SK-N-SH (cell line): Measurements from ENCODE around the gene LSR. TPM values are rescaled to one million over a fixed set of nuclear protein-coding genes. Genes with fewer than 3 reads are reported as not detected.

Source experiments
- CTCF ChIA-PET: fragments of 300-600, 350-600 bp; formaldehyde crosslinking; extraction: SDS; loops from one replicate; lab custom pipeline; 2021; lab: Yijun Ruan, JAX
- POLR2A ChIA-PET: fragments of 350-600 bp; sonication (Branson Sonifier 250); formaldehyde crosslinking; extraction: SDS; loops from one replicate; lab custom pipeline; 2020; ENCODE audit warnings: antibody characterized with exemption, inconsistent platforms; lab: Yijun Ruan, JAX
- DNase-seq: peaks from one replicate; pipeline ENCODE4 v3.0.0; 2012
- H2AFZ ChIP-seq: fragments of 200-600 bp; sonication (generic); 2 replicates; pipeline ENCODE4 v1.8.1; 2016; ENCODE audit warnings: antibody characterized with exemption, mild to moderate bottlenecking, low read depth
- H3F3A ChIP-seq: fragments of 200-600 bp; sonication (generic); replicated peaks from 2 replicates; pipeline ENCODE3; 2016; ENCODE audit warnings: antibody characterized with exemption, mild to moderate bottlenecking; ENCODE audit not compliant: insufficient read depth
- H3K27ac ChIP-seq, 2 experiments: fragments of 200-500 bp in 1 of 2; fragments of 200-600 bp in 1 of 2; sonication (Bioruptor generic) in 1 of 2; sonication (generic), shearing (Covaris generic) in 1 of 2; 2 replicates each; pipeline versions ENCODE4 v1.5.1 to v1.6.1; 2014 to 2016; ENCODE audit warnings: low read depth in 2 of 2, inconsistent platforms in 1 of 2, low read length in 1 of 2, mild to moderate bottlenecking in 1 of 2, mixed read lengths in 1 of 2
- H3K27me3 ChIP-seq: fragments of 200-600 bp; sonication (generic), shearing (Covaris generic); 2 replicates; pipeline ENCODE4 v1.6.1; 2016; ENCODE audit warnings: mixed run types; ENCODE audit not compliant: insufficient read depth
- H3K36me3 ChIP-seq, 2 experiments: fragments of 200-500 bp in 1 of 2; fragments of 200-600 bp in 1 of 2; sonication (Bioruptor generic) in 1 of 2; sonication (generic) in 1 of 2; replicated peaks in 1 of 2; 2 replicates each; pipeline versions ENCODE3 to v1.5.1; 2014 to 2016; ENCODE audit warnings: low read length in 1 of 2, mild to moderate bottlenecking in 1 of 2; ENCODE audit not compliant: insufficient read depth in 2 of 2, control insufficient read depth in 1 of 2
- H3K4me1 ChIP-seq, 2 experiments: fragments of 200-500 bp in 1 of 2; fragments of 200-600 bp in 1 of 2; sonication (Bioruptor generic) in 1 of 2; sonication (generic), shearing (Covaris generic) in 1 of 2; 2 replicates each; pipeline versions ENCODE4 v1.5.1 to v1.6.1; 2014 to 2016; ENCODE audit warnings: low read depth in 1 of 2, low read length in 1 of 2, mixed run types in 1 of 2; ENCODE audit not compliant: insufficient read depth in 2 of 2, control insufficient read depth in 1 of 2
- H3K4me2 ChIP-seq: fragments of 200-600 bp; sonication (generic), shearing (Covaris generic); 2 replicates; pipeline ENCODE4 v1.6.1; 2017; ENCODE audit warnings: mixed run types
- H3K4me3 ChIP-seq, 2 experiments: fragments of 200-500 bp in 1 of 2; fragments of 200-600 bp in 1 of 2; sonication (Bioruptor generic) in 1 of 2; sonication (generic), shearing (Covaris generic) in 1 of 2; 2 replicates each; pipeline versions ENCODE4 v1.5.1 to v1.8.1; 2014 to 2016; ENCODE audit warnings: low read depth in 2 of 2, inconsistent platforms in 1 of 2, low read length in 1 of 2, mild to moderate bottlenecking in 1 of 2, mixed read lengths in 1 of 2, moderate library complexity in 1 of 2
- H3K79me2 ChIP-seq: fragments of 200-600 bp; sonication (generic); 2 replicates; pipeline ENCODE4 v1.8.1; 2017; ENCODE audit warnings: mild to moderate bottlenecking; ENCODE audit not compliant: insufficient read depth
- H3K9ac ChIP-seq: fragments of 200-600 bp; sonication (generic); 2 replicates; pipeline ENCODE4 v1.6.1; 2017; ENCODE audit warnings: mixed run types
- H3K9me2 ChIP-seq: fragments of 200-600 bp; sonication (generic); 2 replicates; pipeline ENCODE4 v1.6.1; 2017; ENCODE audit warnings: mixed run types
- H3K9me3 ChIP-seq: fragments of 200-600 bp; sonication (generic); 2 replicates; pipeline ENCODE4 v1.6.1; 2017; ENCODE audit warnings: mixed run types, mild to moderate bottlenecking, moderate library complexity
- H4K20me1 ChIP-seq: fragments of 200-600 bp; sonication (generic); 2 replicates; pipeline ENCODE4 v1.6.1; 2017; ENCODE audit warnings: mild to moderate bottlenecking, mixed run types; ENCODE audit not compliant: insufficient read depth
- FOSL2 ChIP-seq: IDR thresholded peaks from 2 replicates; pipeline ENCODE4 v1.4.0; 2012; ENCODE audit warnings: low read depth, mild to moderate bottlenecking, moderate library complexity, borderline replicate concordance
- GABPA ChIP-seq: IDR thresholded peaks from 2 replicates; pipeline ENCODE4 v1.4.0; 2012; ENCODE audit warnings: low read depth, mild to moderate bottlenecking
- GATA2 ChIP-seq: sonication (generic); formaldehyde crosslinking; IDR thresholded peaks from 2 replicates; pipeline ENCODE4 v1.5.0; 2020; ENCODE audit warnings: mild to moderate bottlenecking, missing genetic modification reagents
- POLR2AphosphoS5 ChIP-seq: IDR thresholded peaks from 2 replicates; pipeline ENCODE4 v1.6.1; 2012; ENCODE audit warnings: low read depth, low read length
- RAD21 ChIP-seq: IDR thresholded peaks from 2 replicates; pipeline ENCODE4 v1.6.1; 2012; ENCODE audit warnings: mild to moderate bottlenecking, low read length
- RCOR1 ChIP-seq: fragments of 150-350 bp; IDR thresholded peaks from 2 replicates; pipeline ENCODE4 v1.6.1; 2017; ENCODE audit warnings: antibody characterized with exemption, low read length
- RFX5 ChIP-seq: IDR thresholded peaks from 2 replicates; pipeline ENCODE4 v1.6.1; 2012; ENCODE audit warnings: mild to moderate bottlenecking, improper control_type of control experiment, low read length
- RXRA ChIP-seq: IDR thresholded peaks from 2 replicates; pipeline ENCODE4 v1.4.0; 2012; ENCODE audit warnings: low read depth, mild to moderate bottlenecking, borderline replicate concordance
- SIN3A ChIP-seq: IDR thresholded peaks from 2 replicates; pipeline ENCODE4 v1.6.1; 2012; ENCODE audit warnings: low read depth, mild to moderate bottlenecking, low read length, moderate library complexity, borderline replicate concordance
- SMC3 ChIP-seq: IDR thresholded peaks from 2 replicates; pipeline ENCODE4 v1.6.1; 2012; ENCODE audit warnings: low read depth, low read length, improper control_type of control experiment
- TAF1 ChIP-seq: IDR thresholded peaks from 2 replicates; pipeline ENCODE4 v1.6.1; 2012; ENCODE audit warnings: low read depth, mild to moderate bottlenecking, low read length, moderate library complexity, borderline replicate concordance
- TCF12 ChIP-seq: IDR thresholded peaks from 2 replicates; pipeline ENCODE4 v1.4.0; 2012
- TEAD4 ChIP-seq: IDR thresholded peaks from 2 replicates; pipeline ENCODE4 v1.4.0; 2012; ENCODE audit warnings: mild to moderate bottlenecking, borderline replicate concordance; ENCODE audit not compliant: insufficient read depth
- WGBS: methylation state at CpG from one replicate; pipeline ENCODE4 v1.1.6; 2017; ENCODE audit warnings: low lambda C conversion rate; 5-methylcytosine and 5-hydroxymethylcytosine counted together
- polyA plus RNA-seq, 3 experiments: library from polyadenylated mRNA; depleted of rRNA; stranded (reverse); fragments of >200 nt; gene quantifications; 2 replicates each; pipeline ENCODE4 v1.2.3, GENCODE V29; 2012
- TF ChIP-seq, protein P1 (sequence below): IDR thresholded peaks from 2 replicates; pipeline ENCODE4; 2012
- TF ChIP-seq, protein P2 (sequence below): fragments of 200-600 bp; sonication (generic); IDR thresholded peaks from 2 replicates; pipeline ENCODE4 v1.6.1; 2017; ENCODE audit warnings: antibody characterized with exemption, mild to moderate bottlenecking, moderate library complexity

Gene LSR, protein sequence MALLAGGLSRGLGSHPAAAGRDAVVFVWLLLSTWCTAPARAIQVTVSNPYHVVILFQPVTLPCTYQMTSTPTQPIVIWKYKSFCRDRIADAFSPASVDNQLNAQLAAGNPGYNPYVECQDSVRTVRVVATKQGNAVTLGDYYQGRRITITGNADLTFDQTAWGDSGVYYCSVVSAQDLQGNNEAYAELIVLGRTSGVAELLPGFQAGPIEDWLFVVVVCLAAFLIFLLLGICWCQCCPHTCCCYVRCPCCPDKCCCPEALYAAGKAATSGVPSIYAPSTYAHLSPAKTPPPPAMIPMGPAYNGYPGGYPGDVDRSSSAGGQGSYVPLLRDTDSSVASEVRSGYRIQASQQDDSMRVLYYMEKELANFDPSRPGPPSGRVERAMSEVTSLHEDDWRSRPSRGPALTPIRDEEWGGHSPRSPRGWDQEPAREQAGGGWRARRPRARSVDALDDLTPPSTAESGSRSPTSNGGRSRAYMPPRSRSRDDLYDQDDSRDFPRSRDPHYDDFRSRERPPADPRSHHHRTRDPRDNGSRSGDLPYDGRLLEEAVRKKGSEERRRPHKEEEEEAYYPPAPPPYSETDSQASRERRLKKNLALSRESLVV
- 0.50 and 0.62 TPM in 2 replicates for polyA plus RNA-seq (2012; rRNA removed)
- 0.43 and 0.55 TPM in 2 replicates for polyA plus RNA-seq (2012; cell fraction: cytosol; rRNA removed)
- polyA plus RNA-seq (2012; cell fraction: nucleus; rRNA removed), result 0.20 and 0.52 TPM in 2 replicates

DNA sequence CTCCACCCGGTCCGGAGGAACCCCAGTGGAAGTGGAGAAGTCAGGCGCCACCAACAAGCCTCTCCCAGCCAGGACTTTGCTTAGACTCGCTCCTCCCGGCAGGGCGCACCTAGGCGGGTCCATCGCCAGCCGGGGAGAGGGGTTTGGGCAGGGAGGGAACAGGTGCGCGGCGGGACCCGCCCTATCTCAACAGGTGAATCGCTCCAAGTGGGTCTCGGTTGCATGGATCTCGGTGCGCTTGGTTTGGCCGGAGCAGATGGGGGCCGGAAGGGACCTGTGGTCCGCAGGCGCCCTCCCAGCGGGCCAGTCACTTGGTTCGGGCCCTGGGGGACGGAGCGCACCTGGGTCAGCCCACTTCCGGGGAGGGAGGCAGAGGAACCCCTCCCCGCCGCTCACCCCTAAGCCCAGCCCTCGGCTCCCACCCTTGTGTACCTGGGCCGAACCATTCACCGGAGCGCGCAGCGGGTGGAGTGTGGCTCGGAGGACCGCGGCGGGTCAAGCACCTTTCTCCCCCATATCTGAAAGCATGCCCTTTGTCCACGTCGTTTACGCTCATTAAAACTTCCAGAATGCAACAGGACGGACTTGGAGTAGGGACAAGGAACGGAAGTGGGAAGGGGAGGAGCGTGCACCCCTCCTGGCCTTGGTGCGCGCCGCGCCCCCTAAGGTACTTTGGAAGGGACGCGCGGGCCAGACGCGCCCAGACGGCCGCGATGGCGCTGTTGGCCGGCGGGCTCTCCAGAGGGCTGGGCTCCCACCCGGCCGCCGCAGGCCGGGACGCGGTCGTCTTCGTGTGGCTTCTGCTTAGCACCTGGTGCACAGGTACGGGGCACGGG is at the start of gene LSR:
LSR (plus strand) TSS at position 693 of the 836 bp plus-strand sequence; CDS start at position 714, 21 bp downstream.
- H3K4me3 ChIP-seq, result no peak within 1 kb of the TSS
- no peak within 1 kb of the TSS for H3K27ac ChIP-seq
- H3K4me1 ChIP-seq, result no peaks in the 10 kb centered on the region
- H3K9me2 ChIP-seq, result no peaks in the 10 kb centered on the region
- no peaks in the 10 kb centered on the region for H4K20me1 ChIP-seq
- no peaks in the 10 kb centered on the region; the same call in 1 of the 2 replicates for H3K9me3 ChIP-seq
- H3K27me3 ChIP-seq, result peaks cover 51% of the 10 kb centered on the region
- no peak for TF ChIP-seq SIN3A
- TF ChIP-seq GATA2 (CRISPR knock-in tag), result no peak
- TF ChIP-seq RAD21, result no peak
- TF ChIP-seq RCOR1, result no peak
- no peak for TF ChIP-seq GABPA
- no peak for TF ChIP-seq RFX5
- no peak for TF ChIP-seq RXRA
- no peak for TF ChIP-seq POLR2AphosphoS5
- TF ChIP-seq, protein P1, sequence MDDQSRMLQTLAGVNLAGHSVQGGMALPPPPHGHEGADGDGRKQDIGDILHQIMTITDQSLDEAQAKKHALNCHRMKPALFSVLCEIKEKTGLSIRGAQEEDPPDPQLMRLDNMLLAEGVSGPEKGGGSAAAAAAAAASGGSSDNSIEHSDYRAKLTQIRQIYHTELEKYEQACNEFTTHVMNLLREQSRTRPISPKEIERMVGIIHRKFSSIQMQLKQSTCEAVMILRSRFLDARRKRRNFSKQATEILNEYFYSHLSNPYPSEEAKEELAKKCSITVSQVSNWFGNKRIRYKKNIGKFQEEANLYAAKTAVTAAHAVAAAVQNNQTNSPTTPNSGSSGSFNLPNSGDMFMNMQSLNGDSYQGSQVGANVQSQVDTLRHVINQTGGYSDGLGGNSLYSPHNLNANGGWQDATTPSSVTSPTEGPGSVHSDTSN, result no peak
- TF ChIP-seq TEAD4, result no peak
- TF ChIP-seq SMC3, result no peak
- no peak for TF ChIP-seq TCF12
- no peak for TF ChIP-seq TAF1
- TF ChIP-seq FOSL2, result no peak
- TF ChIP-seq, protein P2, sequence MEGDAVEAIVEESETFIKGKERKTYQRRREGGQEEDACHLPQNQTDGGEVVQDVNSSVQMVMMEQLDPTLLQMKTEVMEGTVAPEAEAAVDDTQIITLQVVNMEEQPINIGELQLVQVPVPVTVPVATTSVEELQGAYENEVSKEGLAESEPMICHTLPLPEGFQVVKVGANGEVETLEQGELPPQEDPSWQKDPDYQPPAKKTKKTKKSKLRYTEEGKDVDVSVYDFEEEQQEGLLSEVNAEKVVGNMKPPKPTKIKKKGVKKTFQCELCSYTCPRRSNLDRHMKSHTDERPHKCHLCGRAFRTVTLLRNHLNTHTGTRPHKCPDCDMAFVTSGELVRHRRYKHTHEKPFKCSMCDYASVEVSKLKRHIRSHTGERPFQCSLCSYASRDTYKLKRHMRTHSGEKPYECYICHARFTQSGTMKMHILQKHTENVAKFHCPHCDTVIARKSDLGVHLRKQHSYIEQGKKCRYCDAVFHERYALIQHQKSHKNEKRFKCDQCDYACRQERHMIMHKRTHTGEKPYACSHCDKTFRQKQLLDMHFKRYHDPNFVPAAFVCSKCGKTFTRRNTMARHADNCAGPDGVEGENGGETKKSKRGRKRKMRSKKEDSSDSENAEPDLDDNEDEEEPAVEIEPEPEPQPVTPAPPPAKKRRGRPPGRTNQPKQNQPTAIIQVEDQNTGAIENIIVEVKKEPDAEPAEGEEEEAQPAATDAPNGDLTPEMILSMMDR, result no peak
- no peak within 1 kb of the TSS for H3K4me2 ChIP-seq
- WGBS, result 9% methylated on average over 51 of the region's 69 CpGs
- POLR2A ChIA-PET, result no interaction called here
- CTCF ChIA-PET, result no interaction called here
- no peaks in the 10 kb centered on the region for H3K79me2 ChIP-seq
- H2AFZ ChIP-seq, result no peak within 1 kb of the TSS
- H3F3A ChIP-seq, result no peaks in the 10 kb centered on the region
- H3K9ac ChIP-seq, result no peak within 1 kb of the TSS
- DNase-seq, result no peak
- no peaks in the 10 kb centered on the region for H3K36me3 ChIP-seq
